WERI-Rb-1 (cell line): ENCODE data around the gene MTPN.

Experiments used
- DNase-seq: peaks from one replicate; pipeline ENCODE4 v3.0.0-alpha.2; 2020
- H3K27ac ChIP-seq: fragments of 250-450 bp; sonication (Bioruptor Pico); 2 replicates; pipeline ENCODE4 v1.5.1; 2020; ENCODE audit warnings: mild to moderate bottlenecking, moderate library complexity
- H3K27me3 ChIP-seq: fragments of 250-450 bp; sonication (Bioruptor Pico); 2 replicates; pipeline ENCODE4 v1.5.1; 2021; ENCODE audit warnings: mild to moderate bottlenecking, low read depth, moderate library complexity; ENCODE audit not compliant: insufficient read depth, severe bottlenecking
- H3K36me3 ChIP-seq: fragments of 250-450 bp; sonication (Bioruptor Pico); 2 replicates; pipeline ENCODE4 v1.5.1; 2020; ENCODE audit warnings: mild to moderate bottlenecking, moderate library complexity
- H3K4me3 ChIP-seq: 2 replicates; pipeline ENCODE4 v1.5.1; 2011; ENCODE audit warnings: low read depth, mild to moderate bottlenecking, control low read depth, low read length
- H3K9me3 ChIP-seq: fragments of 250-450 bp; sonication (Bioruptor Pico); 2 replicates; pipeline ENCODE4 v1.5.1; 2021; ENCODE audit warnings: mild to moderate bottlenecking, moderate library complexity; ENCODE audit not compliant: severe bottlenecking
- TF ChIP-seq, protein P1 (sequence below): IDR thresholded peaks from 2 replicates; pipeline ENCODE4 v1.5.1; 2011; ENCODE audit warnings: low read depth, mild to moderate bottlenecking, control low read depth, inconsistent platforms, low read length

Gene MTPN

GRCh38 chr7:135950429-135950828 is 26.7 kb downstream of the MTPN start:
- Histone ChIP-seq H3K27ac (no peak overlapping the region), H3K36me3 (peaks cover 34% of the 10 kb centered on the region), H3K4me3 (no peak overlapping the region), H3K9me3 (no peaks in the 10 kb centered on the region), H3K27me3 (no peaks in the 10 kb centered on the region)
- TF ChIP-seq, protein P1, sequence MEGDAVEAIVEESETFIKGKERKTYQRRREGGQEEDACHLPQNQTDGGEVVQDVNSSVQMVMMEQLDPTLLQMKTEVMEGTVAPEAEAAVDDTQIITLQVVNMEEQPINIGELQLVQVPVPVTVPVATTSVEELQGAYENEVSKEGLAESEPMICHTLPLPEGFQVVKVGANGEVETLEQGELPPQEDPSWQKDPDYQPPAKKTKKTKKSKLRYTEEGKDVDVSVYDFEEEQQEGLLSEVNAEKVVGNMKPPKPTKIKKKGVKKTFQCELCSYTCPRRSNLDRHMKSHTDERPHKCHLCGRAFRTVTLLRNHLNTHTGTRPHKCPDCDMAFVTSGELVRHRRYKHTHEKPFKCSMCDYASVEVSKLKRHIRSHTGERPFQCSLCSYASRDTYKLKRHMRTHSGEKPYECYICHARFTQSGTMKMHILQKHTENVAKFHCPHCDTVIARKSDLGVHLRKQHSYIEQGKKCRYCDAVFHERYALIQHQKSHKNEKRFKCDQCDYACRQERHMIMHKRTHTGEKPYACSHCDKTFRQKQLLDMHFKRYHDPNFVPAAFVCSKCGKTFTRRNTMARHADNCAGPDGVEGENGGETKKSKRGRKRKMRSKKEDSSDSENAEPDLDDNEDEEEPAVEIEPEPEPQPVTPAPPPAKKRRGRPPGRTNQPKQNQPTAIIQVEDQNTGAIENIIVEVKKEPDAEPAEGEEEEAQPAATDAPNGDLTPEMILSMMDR, result no peak
- no peak for DNase-seq

GRCh38 chr7:135946289-135947055 is 30.7 kb downstream of the MTPN start:
- TF ChIP-seq, protein P1, result no peak
- Histone ChIP-seq H3K4me3 (no peak overlapping the region), H3K27ac (no peak overlapping the region), H3K36me3 (peaks cover 32% of the 10 kb centered on the region), H3K27me3 (no peaks in the 10 kb centered on the region), H3K9me3 (no peaks in the 10 kb centered on the region)
- no peak for DNase-seq

GRCh38 chr7:135944753-135945152 is 32.4 kb downstream of the MTPN start:
- TF ChIP-seq, protein P1, result no peak
- Histone ChIP-seq H3K4me3 (no peak overlapping the region), H3K36me3 (peaks cover 16% of the 10 kb centered on the region), H3K27ac (no peak overlapping the region), H3K27me3 (no peaks in the 10 kb centered on the region), H3K9me3 (no peaks in the 10 kb centered on the region)
- no peak for DNase-seq

GRCh38 chr7:135943134-135943879 is 33.9 kb downstream of the MTPN start:
- Histone ChIP-seq H3K27ac (no peak overlapping the region), H3K36me3 (peaks cover 4% of the 10 kb centered on the region), H3K4me3 (no peak overlapping the region), H3K27me3 (no peaks in the 10 kb centered on the region), H3K9me3 (no peaks in the 10 kb centered on the region)
- no peak for DNase-seq
- TF ChIP-seq, protein P1, result no peak

- Histone ChIP-seq H3K9me3 (no peaks in the 10 kb centered on the region), H3K27ac (no peak overlapping the region), H3K4me3 (no peak overlapping the region), H3K36me3 (peaks cover 4% of the 10 kb centered on the region), H3K27me3 (no peaks in the 10 kb centered on the region)
- TF ChIP-seq, protein P1, result no peak
- no peak for DNase-seq
Observed at GRCh38 chr7:135942614-135943013, 34.5 kb downstream of the MTPN start.
